Measurements from ENCODE around the gene DENND5A. TPM values are rescaled to one million over a fixed set of nuclear protein-coding genes. Genes with fewer than 3 reads are reported as not detected.

Gene DENND5A
- total RNA-seq, 1 donor from 2014 or later = 132 TPM

GRCh38 chr11:9146477-9146876, 118.7 kb downstream of the DENND5A start:
- intact Hi-C loops (cut with DNase I) = no loop called here
- DNase-seq (ENCODE audit: low spot score) = no peak

- no peak for DNase-seq (ENCODE audit: low spot score)
- intact Hi-C loops (cut with DNase I) = no loop called here
These were observed 119.9 kb downstream of the DENND5A start for GRCh38 chr11:9145283-9145682.

- intact Hi-C loops (cut with DNase I) = no loop called here
- no peak for DNase-seq (ENCODE audit: low spot score)
These were observed 120.3 kb downstream of the DENND5A start for GRCh38 chr11:9144828-9145227.

GRCh38 chr11:9143721-9144120, 121.4 kb downstream of the DENND5A start:
- DNase-seq (ENCODE audit: low spot score) = no peak
- intact Hi-C loops (cut with DNase I) = no loop called here

GRCh38 chr11:9142732-9143131, 122.4 kb downstream of the DENND5A start:
- DNase-seq (ENCODE audit: low spot score) = no peak
- intact Hi-C loops (cut with DNase I) = no loop called here

GRCh38 chr11:9141186-9141585, 124.0 kb downstream of the DENND5A start:
- intact Hi-C loops (cut with DNase I) = no loop called here
- no peak for DNase-seq (ENCODE audit: low spot score)

GRCh38 chr11:9139628-9140357, 125.4 kb downstream of the DENND5A start:
- no peak for DNase-seq (ENCODE audit: low spot score)
- intact Hi-C loops (cut with DNase I) = loop anchor here (2.0 to 5.0 kb wide), 2 partner anchors 123 to 222 kb away; no protein-coding TSS in a partner anchor

GRCh38 chr11:9138612-9139579, 126.3 kb downstream of the DENND5A start:
- no peak for DNase-seq (ENCODE audit: low spot score)
- intact Hi-C loops (cut with DNase I) = loop anchor here (2.0 to 5.0 kb wide), 2 partner anchors 122 to 222 kb away; no protein-coding TSS in a partner anchor

- no peak for DNase-seq (ENCODE audit: low spot score)
- intact Hi-C loops (cut with DNase I) = loop anchor here (2.0 to 5.0 kb wide), 2 partner anchors 121 to 221 kb away; no protein-coding TSS in a partner anchor
These were observed 127.1 kb downstream of the DENND5A start for GRCh38 chr11:9138133-9138453.

GRCh38 chr11:9137293-9138132, 127.6 kb downstream of the DENND5A start:
- intact Hi-C loops (cut with DNase I) = loop anchor here (2.0 to 5.0 kb wide), 2 partner anchors 121 to 220 kb away; no protein-coding TSS in a partner anchor
- DNase-seq (ENCODE audit: low spot score) = no peak

- intact Hi-C loops (cut with DNase I) = loop anchor here (5.0 kb wide), 1 partner anchor 219 kb away; no protein-coding TSS in a partner anchor
- no peak for DNase-seq (ENCODE audit: low spot score)
These were observed 128.4 kb downstream of the DENND5A start for GRCh38 chr11:9136741-9137140.

GRCh38 chr11:9133956-9134355, 131.2 kb downstream of the DENND5A start:
- intact Hi-C loops (cut with DNase I) = no loop called here
- no peak for DNase-seq (ENCODE audit: low spot score)

- DNase-seq (ENCODE audit: low spot score) = no peak
- intact Hi-C loops (cut with DNase I) = no loop called here
These were observed 132.8 kb downstream of the DENND5A start for GRCh38 chr11:9132203-9132878.

GRCh38 chr11:9130297-9130696, 134.9 kb downstream of the DENND5A start:
- no peak for DNase-seq (ENCODE audit: low spot score)
- intact Hi-C loops (cut with DNase I) = no loop called here

GRCh38 chr11:9126636-9127035, 138.5 kb downstream of the DENND5A start:
- intact Hi-C loops (cut with DNase I) = no loop called here
- no peak for DNase-seq (ENCODE audit: low spot score)

GRCh38 chr11:9125185-9125886, 139.8 kb downstream of the DENND5A start:
- intact Hi-C loops (cut with DNase I) = no loop called here
- DNase-seq (ENCODE audit: low spot score) = no peak

- no peak for DNase-seq (ENCODE audit: low spot score)
- intact Hi-C loops (cut with DNase I) = no loop called here
These were observed 141.4 kb downstream of the DENND5A start for GRCh38 chr11:9123595-9124304.

- no peak for DNase-seq (ENCODE audit: low spot score)
- intact Hi-C loops (cut with DNase I) = no loop called here
These were observed 143.7 kb downstream of the DENND5A start for GRCh38 chr11:9121469-9121796.
